CD14-positive monocyte (primary cell): ENCODE measurements around the gene ZNF692. TPM values are rescaled to one million over a fixed set of nuclear protein-coding genes. Genes with fewer than 3 reads are reported as not detected.

Experiments used
- DNase-seq, 3 donors: peaks; one replicate each; pipeline ENCODE4 v3.0.0-alpha.2; 2011 to 2022
- H2AFZ ChIP-seq: 2 replicates; pipeline ENCODE4 v1.6.0; 2012; ENCODE audit warnings: mild to moderate bottlenecking, low read depth, low read length, inconsistent platforms; ENCODE audit not compliant: insufficient read depth, poor library complexity, severe bottlenecking
- H3K27ac ChIP-seq, 2 donors: 1 replicate in 1 of 2; 2 replicates in 1 of 2; pipeline ENCODE4 v1.5.1; 2012 to 2013; ENCODE audit warnings: low read length in 2 of 2, control low read depth in 1 of 2, inconsistent platforms in 1 of 2, low read depth in 1 of 2, mild to moderate bottlenecking in 1 of 2
- H3K27me3 ChIP-seq, 2 donors: one replicate each; pipeline versions ENCODE4 v1.6.0 to v1.6.1; 2011 to 2013; ENCODE audit warnings: low read length in 2 of 2; ENCODE audit not compliant: control insufficient read depth in 2 of 2, insufficient read depth in 2 of 2
- H3K36me3 ChIP-seq, 2 donors: replicated peaks in 1 of 2; 1 replicate in 1 of 2; 2 replicates in 1 of 2; pipeline versions ENCODE4 v1.5.1 to v1.6.1; 2012 to 2013; ENCODE audit warnings: low read length in 2 of 2, control low read depth in 1 of 2, inconsistent platforms in 1 of 2, mild to moderate bottlenecking in 1 of 2; ENCODE audit not compliant: insufficient read depth in 2 of 2, control insufficient read depth in 1 of 2
- H3K4me1 ChIP-seq, 2 donors: 1 replicate in 1 of 2; 2 replicates in 1 of 2; pipeline versions ENCODE4 v1.5.1 to v1.6.1; 2012 to 2013; ENCODE audit warnings: low read length in 2 of 2, control low read depth in 1 of 2, inconsistent platforms in 1 of 2, mild to moderate bottlenecking in 1 of 2, moderate library complexity in 1 of 2; ENCODE audit not compliant: insufficient read depth in 2 of 2, control insufficient read depth in 1 of 2
- H3K4me2 ChIP-seq: replicated peaks from 2 replicates; pipeline ENCODE3; 2012; ENCODE audit warnings: low read length, moderate library complexity, mild to moderate bottlenecking; ENCODE audit not compliant: poor library complexity, severe bottlenecking; ENCODE audit errors: extremely low read depth
- H3K4me3 ChIP-seq, 3 experiments: fragments of 200-600 bp in 1 of 3; sonication (generic) in 1 of 3; replicated peaks in 1 of 3; 1 replicate in 2 of 3; 2 replicates in 1 of 3; pipeline ENCODE4 v1.5.1; 2011 to 2013; ENCODE audit warnings: low read length in 3 of 3, mild to moderate bottlenecking in 3 of 3, control low read depth in 2 of 3, low read depth in 2 of 3, inconsistent platforms in 1 of 3, moderate library complexity in 1 of 3
- H3K79me2 ChIP-seq: 2 replicates; pipeline ENCODE4 v1.6.0; 2012; ENCODE audit warnings: mild to moderate bottlenecking, control low read depth, inconsistent platforms, low read length, moderate library complexity; ENCODE audit not compliant: insufficient read depth
- H3K9ac ChIP-seq: 2 replicates; pipeline ENCODE4 v1.6.0; 2017; ENCODE audit warnings: low read length, mild to moderate bottlenecking; ENCODE audit not compliant: insufficient read depth, poor library complexity, severe bottlenecking
- H3K9me3 ChIP-seq, 2 donors: replicated peaks in 1 of 2; 1 replicate in 1 of 2; 2 replicates in 1 of 2; pipeline versions ENCODE4 v1.5.1 to v1.6.1; 2012 to 2013; ENCODE audit warnings: low read length in 2 of 2, control low read depth in 1 of 2; ENCODE audit not compliant: control insufficient read depth in 1 of 2, insufficient read depth in 1 of 2
- H4K20me1 ChIP-seq: 2 replicates; pipeline ENCODE4 v1.6.0; 2012; ENCODE audit warnings: mild to moderate bottlenecking, low read length, control low read depth, moderate library complexity; ENCODE audit not compliant: insufficient read depth
- H3K27ac Mint-ChIP-seq, 7 donors: one replicate each; pipeline ENCODE4 v1.8.0; 2020; ENCODE audit warnings: mild to moderate bottlenecking in 7 of 7, mixed read lengths in 7 of 7, moderate library complexity in 6 of 7, inconsistent platforms in 2 of 7
- H3K27me3 Mint-ChIP-seq, 3 donors: one replicate each; pipeline ENCODE4 v1.8.0; 2021 to 2022; ENCODE audit warnings: low read depth in 3 of 3, mild to moderate bottlenecking in 3 of 3, mixed read lengths in 3 of 3, moderate library complexity in 3 of 3, inconsistent platforms in 1 of 3
- H3K36me3 Mint-ChIP-seq, 2 donors: one replicate each; pipeline ENCODE4 v1.8.0; 2020; ENCODE audit warnings: mixed read lengths in 2 of 2, inconsistent platforms in 1 of 2, mild to moderate bottlenecking in 1 of 2
- H3K4me1 Mint-ChIP-seq: one replicate; pipeline ENCODE4 v1.8.0; 2020; ENCODE audit warnings: mild to moderate bottlenecking, mixed read lengths
- H3K4me3 Mint-ChIP-seq, 2 donors: one replicate each; pipeline ENCODE4 v1.8.0; 2020; ENCODE audit warnings: mild to moderate bottlenecking in 2 of 2, mixed read lengths in 2 of 2, moderate library complexity in 1 of 2
- H3K9me3 Mint-ChIP-seq, 7 donors: one replicate each; pipeline ENCODE4 v1.8.0; 2020 to 2022; ENCODE audit warnings: mixed read lengths in 7 of 7, mild to moderate bottlenecking in 6 of 7, moderate library complexity in 6 of 7, inconsistent platforms in 2 of 7
- CTCF ChIP-seq: fragments of 200-600 bp; IDR thresholded peaks from one replicate; pipeline ENCODE4 v1.8.0; 2022; ENCODE audit warnings: antibody characterized with exemption, mild to moderate bottlenecking
- WGBS: methylation state at CpG from one replicate; pipeline ENCODE4 v1.1.5; 2013; ENCODE audit warnings: missing lambda C conversion rate; ENCODE audit not compliant: insufficient coverage; 5-methylcytosine and 5-hydroxymethylcytosine counted together
- intact Hi-C, 2 donors: fragments of 100-400 bp; cut with micrococcal nuclease; formaldehyde crosslinking; loops; one replicate each; pipeline versions ENCODE4 v1.15.0 to v1.15.1; 2023
- polyA plus RNA-seq, 3 donors: library from polyadenylated mRNA; depleted of rRNA in 1 of 3; unstranded in 2 of 3; stranded (reverse) in 1 of 3; fragments of 300-500 nt in 2 of 3; fragments of >200 nt in 1 of 3; fragmentation: Illumina TruSeq in 2 of 3; gene quantifications; 1 replicate in 2 of 3; 2 replicates in 1 of 3; pipeline ENCODE4 v1.2.3, GENCODE V29; 2012 to 2021

The ZNF692 gene
- polyA plus RNA-seq, 3 donors, result 2.2 to 59.0 (median 2.4) TPM

GRCh38 chr1:248853663-248854375 is 5.1 kb downstream of the ZNF692 start:
- peak overlapping the region in 1 of 7 donors; percentile 39 for H3K27ac Mint-ChIP-seq
- no peak for DNase-seq
- no peaks in the 10 kb centered on the region for H3K27me3 ChIP-seq
- peaks cover 18% of the 10 kb centered on the region for H4K20me1 ChIP-seq
- H3K4me1 Mint-ChIP-seq, result peaks cover 15% of the 10 kb centered on the region
- H3K4me3 ChIP-seq, result no peak overlapping the region
- intact Hi-C loops, result no loop called here
- H3K9me3 ChIP-seq, result no peaks in the 10 kb centered on the region
- peaks cover 26 to 35% of the 10 kb centered on the region in 2 donors for H3K36me3 ChIP-seq
- TF ChIP-seq CTCF, result no peak
- no peak overlapping the region for H3K9ac ChIP-seq
- H3K36me3 Mint-ChIP-seq, result peaks cover 37 to 38% of the 10 kb centered on the region in 2 donors
- H3K27ac ChIP-seq, result no peak overlapping the region
- H3K4me3 Mint-ChIP-seq, result no peak overlapping the region
- peaks cover 11% of the 10 kb centered on the region for H3K79me2 ChIP-seq
- H3K4me1 ChIP-seq, result peaks cover 24 to 26% of the 10 kb centered on the region in 2 donors
- no peaks in the 10 kb centered on the region for H3K9me3 Mint-ChIP-seq
- H2AFZ ChIP-seq, result no peak overlapping the region
- H3K4me2 ChIP-seq, result no peak overlapping the region
- peaks cover 0 to 4% (median 1%) of the 10 kb centered on the region in 3 donors for H3K27me3 Mint-ChIP-seq
- 71% methylated on average over 2 of the region's 8 CpGs for WGBS

DNA sequence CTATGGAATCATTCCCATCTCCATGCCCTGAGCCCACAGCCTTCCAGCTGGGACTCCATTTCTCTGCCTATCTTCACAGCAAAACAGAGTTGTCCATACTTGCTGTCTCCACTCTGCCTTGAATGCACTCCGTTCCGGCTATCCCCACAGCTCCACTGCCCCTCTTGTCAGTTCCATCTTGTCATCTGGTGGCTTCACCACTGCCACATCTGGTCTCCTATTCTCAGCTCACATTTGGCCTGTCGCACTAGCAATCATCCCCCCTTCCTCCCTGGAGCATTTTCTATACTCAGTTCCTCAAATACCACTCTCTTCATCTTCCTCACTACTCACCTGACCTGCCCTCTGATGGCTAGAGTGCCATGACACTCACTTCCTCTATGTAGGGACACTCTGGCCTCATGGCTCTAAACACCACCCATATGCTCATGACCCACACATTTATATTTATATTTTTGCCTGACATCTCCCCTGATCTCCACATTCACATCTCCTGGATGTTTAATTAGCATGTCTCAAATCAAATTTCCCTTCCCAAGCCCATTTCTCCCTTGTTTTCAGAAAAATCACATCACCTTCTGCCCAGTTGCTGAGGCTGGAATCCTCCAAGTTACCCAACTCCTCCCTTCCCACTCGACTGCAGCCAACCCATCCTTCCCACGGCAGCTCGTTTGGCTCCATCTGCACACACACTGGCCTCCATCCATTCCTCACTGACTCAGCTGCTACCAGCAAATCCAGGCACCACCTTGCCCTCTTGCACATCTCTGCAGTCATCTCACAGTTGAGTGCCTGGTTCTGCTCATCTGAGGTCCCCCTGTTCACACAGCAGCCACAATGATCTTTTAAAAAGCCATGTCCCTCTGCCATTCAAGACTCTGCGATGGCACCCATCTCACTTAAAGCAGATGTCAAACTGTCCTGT is 6.1 kb downstream of the ZNF692 start:
- Histone ChIP-seq H3K4me3 (no peak overlapping the region), H3K36me3 (peaks cover 37 to 46% of the 10 kb centered on the region in 2 donors), H3K27me3 (no peaks in the 10 kb centered on the region), H3K4me1 (peaks cover 14 to 16% of the 10 kb centered on the region in 2 donors), H3K79me2 (peaks cover 5% of the 10 kb centered on the region), H3K27ac (peak overlapping the region in 1 of 2 donors; percentile 9), H3K4me2 (no peak overlapping the region), H4K20me1 (peaks cover 20% of the 10 kb centered on the region), H3K9me3 (no peaks in the 10 kb centered on the region), H3K9ac (no peak overlapping the region), H2AFZ (no peak overlapping the region)
- WGBS, result 87% methylated on average over 7 of the region's 7 CpGs
- H3K4me1 Mint-ChIP-seq, result peaks cover 6% of the 10 kb centered on the region
- no peak for TF ChIP-seq CTCF
- intact Hi-C loops, result no loop called here
- peaks cover 0 to 5% (median 2%) of the 10 kb centered on the region in 3 donors for H3K27me3 Mint-ChIP-seq
- no peak overlapping the region for H3K4me3 Mint-ChIP-seq
- no peaks in the 10 kb centered on the region for H3K9me3 Mint-ChIP-seq
- peaks cover 47 to 49% of the 10 kb centered on the region in 2 donors for H3K36me3 Mint-ChIP-seq
- DNase-seq, result peak in 2 of 3 donors; percentile 16 to 56
- no peak overlapping the region for H3K27ac Mint-ChIP-seq
